HG02678 (cell line): Measurements from ENCODE around the gene GPC6.

Experiments used
- ATAC-seq: cut with Tn5 transposase; IDR thresholded peaks from one replicate; pipeline ENCODE4 v1.9.1; 2021; ENCODE audit warnings: mild to moderate bottlenecking, moderate library complexity; ENCODE audit not compliant: unreplicated experiment

GPC6 gene

GRCh38 chr13:93368296-93368695 is 141.7 kb downstream of the GPC6 start:
- ATAC-seq: no peak

GRCh38 chr13:93368718-93369117 is 142.1 kb downstream of the GPC6 start:
- no peak for ATAC-seq

GRCh38 chr13:93372856-93373255 is 146.2 kb downstream of the GPC6 start:
- ATAC-seq: no peak

- ATAC-seq: no peak
These were observed 148.9 kb downstream of the GPC6 start for GRCh38 chr13:93375491-93375890.

GRCh38 chr13:93377196-93377595 is 150.6 kb downstream of the GPC6 start:
- no peak for ATAC-seq

- no peak for ATAC-seq
These were observed 151.6 kb downstream of the GPC6 start for GRCh38 chr13:93378184-93378583.

GRCh38 chr13:93386116-93386515 is 159.5 kb downstream of the GPC6 start:
- no peak for ATAC-seq

GRCh38 chr13:93388701-93389100 is 162.1 kb downstream of the GPC6 start:
- no peak for ATAC-seq

- no peak for ATAC-seq
These were observed 171.0 kb downstream of the GPC6 start for GRCh38 chr13:93397619-93398018.

- ATAC-seq: no peak
These were observed 171.8 kb downstream of the GPC6 start for GRCh38 chr13:93398167-93399035.

- no peak for ATAC-seq
These were observed 172.6 kb downstream of the GPC6 start for GRCh38 chr13:93399212-93399611.

GRCh38 chr13:93406136-93406535 is 179.5 kb downstream of the GPC6 start:
- ATAC-seq: no peak

GRCh38 chr13:93407551-93407950 is 180.9 kb downstream of the GPC6 start:
- ATAC-seq: no peak

GRCh38 chr13:93409001-93409400 is 182.4 kb downstream of the GPC6 start:
- no peak for ATAC-seq

- ATAC-seq: no peak
These were observed 183.2 kb downstream of the GPC6 start for GRCh38 chr13:93409816-93410215.

GRCh38 chr13:93411186-93411680 is 184.6 kb downstream of the GPC6 start:
- no peak for ATAC-seq

- no peak for ATAC-seq
These were observed 186.1 kb downstream of the GPC6 start for GRCh38 chr13:93412676-93413075.

- no peak for ATAC-seq
These were observed 187.5 kb downstream of the GPC6 start for GRCh38 chr13:93413972-93414717.

- ATAC-seq: no peak
These were observed 190.2 kb downstream of the GPC6 start for GRCh38 chr13:93416736-93417355.

GRCh38 chr13:93418398-93418797 is 191.8 kb downstream of the GPC6 start:
- ATAC-seq: no peak

- no peak for ATAC-seq
These were observed 193.6 kb downstream of the GPC6 start for GRCh38 chr13:93420206-93420605.
